Stimulated activated CD4-positive, alpha-beta T cell treated with anti-CD3 and anti-CD28 coated beads, Interleukin-15, amount 100 ng/mL, for 48 hours (primary cell): ENCODE results near the gene ALG11.

Source experiments
- DNase-seq, 2 donors: peaks; one replicate each; pipeline ENCODE4 v3.0.0-alpha.2; 2020; ENCODE audit warnings: low read depth in 2 of 2

The ALG11 gene

GRCh38 chr13:51997641-51998330 lies 14.4 kb upstream of the ALG11 start:
- DNase-seq, result no peak

- no peak for DNase-seq
Measured at GRCh38 chr13:51998723-51999509, 13.3 kb upstream of the ALG11 start.

GRCh38 chr13:51999510-51999911 lies 12.7 kb upstream of the ALG11 start:
- no peak for DNase-seq

GRCh38 chr13:51999921-52000320 lies 12.3 kb upstream of the ALG11 start:
- DNase-seq, result no peak

- DNase-seq, result no peak
Measured at GRCh38 chr13:52001120-52001731, 11.0 kb upstream of the ALG11 start.

- no peak for DNase-seq
Measured at GRCh38 chr13:52002361-52002760, 9.8 kb upstream of the ALG11 start.

GRCh38 chr13:52003541-52003940 lies 8.7 kb upstream of the ALG11 start:
- DNase-seq, result no peak

GRCh38 chr13:52004511-52005170 lies 7.6 kb upstream of the ALG11 start:
- no peak for DNase-seq

- DNase-seq, result no peak
Measured at GRCh38 chr13:52005841-52006522, 6.2 kb upstream of the ALG11 start.

GRCh38 chr13:52006523-52007245 lies 5.5 kb upstream of the ALG11 start:
- DNase-seq, result no peak

GRCh38 chr13:52009946-52010345 lies 2.3 kb upstream of the ALG11 start:
- no peak for DNase-seq

GRCh38 chr13:52010890-52011631 lies 1.1 kb upstream of the ALG11 start, which contains the start of gene ATP7B:
TSS of gene ATP7B (minus strand) at chr13:52011450. CDS start at chr13:52011337, 113 bp downstream.
- DNase-seq, result no peak

GRCh38 chr13:52012512-52012836 lies 276 bp downstream of the ALG11 start:
- DNase-seq, result no peak

- DNase-seq, result no peak
Measured at GRCh38 chr13:52016296-52016695, 4.1 kb downstream of the ALG11 start.

GRCh38 chr13:52020191-52020590 lies 8.0 kb downstream of the ALG11 start:
- no peak for DNase-seq

GRCh38 chr13:52022356-52022755 lies 10.2 kb downstream of the ALG11 start:
- no peak for DNase-seq

- DNase-seq, result no peak
Measured at GRCh38 chr13:52024481-52024880, 12.3 kb downstream of the ALG11 start, which contains the start of gene UTP14C. TSS of gene UTP14C (plus strand) at chr13:52024691. CDS start at chr13:52028805, 4,114 bp downstream.

GRCh38 chr13:52025475-52026245 lies 13.5 kb downstream of the ALG11 start:
- no peak for DNase-seq

GRCh38 chr13:52026246-52026626 lies 14.0 kb downstream of the ALG11 start:
- DNase-seq, result no peak

- DNase-seq, result no peak
Measured at GRCh38 chr13:52027832-52028231, 15.6 kb downstream of the ALG11 start.
